OCI-LY7 (cell line): ENCODE measurements around the gene HRH2. TPM values are rescaled to one million over a fixed set of nuclear protein-coding genes. Genes with fewer than 3 reads are reported as not detected.

Experiments used
- BruUV-seq: library from RNA; stranded (reverse); fragments of 400-500 nt; replicated peaks from 2 replicates; lab custom pipeline; 2021; lab: Mats Ljungman, UMichigan
- CTCF ChIA-PET: fragments of 300-600 bp; sonication (Branson Sonifier 250); formaldehyde crosslinking; loops from one replicate; lab custom pipeline; 2022; ENCODE audit warnings: antibody characterized with exemption; ENCODE audit not compliant: unreplicated experiment; lab: Charles Lee
- POLR2A ChIA-PET: fragments of 300-600 bp; sonication (Branson Sonifier 250); formaldehyde crosslinking; loops from one replicate; lab custom pipeline; 2022; ENCODE audit warnings: antibody characterized with exemption; lab: Charles Lee
- DNase-seq: peaks from one replicate; pipeline ENCODE4 v3.0.0-alpha.2; 2015; ENCODE audit warnings: low spot score
- H2AFZ ChIP-seq: fragments of 200-600 bp; sonication (generic), shearing (Covaris generic); 2 replicates; pipeline ENCODE4 v1.6.1; 2014; ENCODE audit warnings: mild to moderate bottlenecking, antibody characterized with exemption, low read length, moderate library complexity
- H3K27ac ChIP-seq: fragments of 200-600 bp; sonication (generic); 2 replicates; pipeline ENCODE4 v1.5.1; 2014; ENCODE audit warnings: mixed run types, low read depth, mild to moderate bottlenecking, moderate library complexity, low read length, inconsistent platforms; ENCODE audit not compliant: poor library complexity, severe bottlenecking
- H3K36me3 ChIP-seq: fragments of 200-600 bp; sonication (generic); 2 replicates; pipeline ENCODE4 v1.6.1; 2014; ENCODE audit warnings: mild to moderate bottlenecking, antibody characterized with exemption, low read length, moderate library complexity, mixed read lengths; ENCODE audit not compliant: insufficient read depth
- H3K4me1 ChIP-seq: fragments of 200-600 bp; sonication (generic); 2 replicates; pipeline ENCODE4 v1.5.1; 2014; ENCODE audit warnings: mild to moderate bottlenecking, low read length; ENCODE audit not compliant: insufficient read depth, poor library complexity, severe bottlenecking
- H3K4me2 ChIP-seq: fragments of 200-600 bp; sonication (generic); 2 replicates; pipeline ENCODE4 v1.6.1; 2014; ENCODE audit warnings: mild to moderate bottlenecking, low read length
- H3K4me3 ChIP-seq: fragments of 200-600 bp; sonication (generic); 2 replicates; pipeline ENCODE4 v1.5.1; 2014; ENCODE audit warnings: mild to moderate bottlenecking, low read depth, low read length; ENCODE audit not compliant: poor library complexity, severe bottlenecking
- H3K79me2 ChIP-seq: fragments of 200-600 bp; sonication (generic); 2 replicates; pipeline ENCODE4 v1.6.1; 2016; ENCODE audit warnings: low read depth, mild to moderate bottlenecking, low read length, moderate library complexity, mixed read lengths; ENCODE audit not compliant: insufficient read depth
- H3K9me2 ChIP-seq: fragments of 200-600 bp; sonication (generic); 2 replicates; pipeline ENCODE4 v1.6.1; 2016; ENCODE audit warnings: mild to moderate bottlenecking, low read length, mixed read lengths; ENCODE audit not compliant: insufficient read depth
- H3K9me3 ChIP-seq: fragments of 200-600 bp; sonication (generic); 2 replicates; pipeline ENCODE4 v1.6.1; 2014; ENCODE audit warnings: mild to moderate bottlenecking, mixed run types, low read length, mixed read lengths
- H4K20me1 ChIP-seq: fragments of 200-600 bp; sonication (generic); 2 replicates; pipeline ENCODE4 v1.6.1; 2014; ENCODE audit warnings: mild to moderate bottlenecking, antibody characterized with exemption, low read length, moderate library complexity, mixed read lengths; ENCODE audit not compliant: insufficient read depth
- CTCF ChIP-seq: fragments of 200-600 bp; sonication (generic); conservative IDR thresholded peaks from 2 replicates; pipeline ENCODE4 v1.5.1; 2014; ENCODE audit warnings: mild to moderate bottlenecking, antibody characterized with exemption, low read length, moderate library complexity, mixed read lengths
- EZH2phosphoT487 ChIP-seq: fragments of 200-600 bp; sonication (generic); IDR thresholded peaks from 2 replicates; pipeline ENCODE4 v1.6.1; 2018; ENCODE audit warnings: low read depth, borderline replicate concordance, mild to moderate bottlenecking, mixed run types, antibody characterized with exemption, low read length, moderate library complexity, mixed read lengths
- intact Hi-C: fragments of 100-400 bp; cut with micrococcal nuclease; formaldehyde crosslinking; loops from one replicate; pipeline ENCODE4 v1.10.0; 2022; ENCODE audit not compliant: unreplicated experiment
- total RNA-seq, 2 experiments: library from RNA; depleted of rRNA in 1 of 2; stranded (reverse); fragments of >200 nt in 1 of 2; shearing (Covaris generic) in 1 of 2; gene quantifications; 2 replicates each; pipeline ENCODE4 v1.2.3, GENCODE V29; 2014 to 2022

Gene HRH2
- total RNA-seq, 2 experiments from 2014 or later: not detected

GRCh38 chr5:175681968-175682340, 24.1 kb downstream of the HRH2 start:
- Histone ChIP-seq H4K20me1 (no peaks in the 10 kb centered on the region), H2AFZ (no peak overlapping the region), H3K79me2 (no peaks in the 10 kb centered on the region), H3K9me3 (no peaks in the 10 kb centered on the region), H3K4me3 (no peak overlapping the region), H3K4me2 (no peak overlapping the region), H3K9me2 (no peaks in the 10 kb centered on the region), H3K36me3 (no peaks in the 10 kb centered on the region), H3K27ac (no peak overlapping the region), H3K4me1 (no peaks in the 10 kb centered on the region)
- TF ChIP-seq EZH2phosphoT487 (no peak), CTCF (no peak)
- BruUV-seq: no TSS peak
- intact Hi-C loops: no loop called here
- no peak for DNase-seq
- POLR2A ChIA-PET: no interaction called here
- CTCF ChIA-PET: no interaction called here

GRCh38 chr5:175682664-175683063, 24.8 kb downstream of the HRH2 start:
- DNase-seq: no peak
- intact Hi-C loops: no loop called here
- Histone ChIP-seq H3K9me2 (no peaks in the 10 kb centered on the region), H3K4me1 (no peaks in the 10 kb centered on the region), H3K4me2 (no peak overlapping the region), H3K36me3 (no peaks in the 10 kb centered on the region), H4K20me1 (no peaks in the 10 kb centered on the region), H2AFZ (no peak overlapping the region), H3K9me3 (no peaks in the 10 kb centered on the region), H3K27ac (no peak overlapping the region), H3K79me2 (no peaks in the 10 kb centered on the region), H3K4me3 (no peak overlapping the region)
- no TSS peak for BruUV-seq
- TF ChIP-seq CTCF (no peak), EZH2phosphoT487 (no peak)
- POLR2A ChIA-PET: no interaction called here
- CTCF ChIA-PET: no interaction called here

DNA sequence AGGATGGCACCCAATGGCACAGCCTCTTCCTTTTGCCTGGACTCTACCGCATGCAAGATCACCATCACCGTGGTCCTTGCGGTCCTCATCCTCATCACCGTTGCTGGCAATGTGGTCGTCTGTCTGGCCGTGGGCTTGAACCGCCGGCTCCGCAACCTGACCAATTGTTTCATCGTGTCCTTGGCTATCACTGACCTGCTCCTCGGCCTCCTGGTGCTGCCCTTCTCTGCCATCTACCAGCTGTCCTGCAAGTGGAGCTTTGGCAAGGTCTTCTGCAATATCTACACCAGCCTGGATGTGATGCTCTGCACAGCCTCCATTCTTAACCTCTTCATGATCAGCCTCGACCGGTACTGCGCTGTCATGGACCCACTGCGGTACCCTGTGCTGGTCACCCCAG, 25.4 kb downstream of the HRH2 start:
- Histone ChIP-seq H3K4me2 (no peak overlapping the region), H3K4me3 (no peak overlapping the region), H3K4me1 (no peaks in the 10 kb centered on the region), H3K79me2 (no peaks in the 10 kb centered on the region), H4K20me1 (no peaks in the 10 kb centered on the region), H3K9me3 (no peaks in the 10 kb centered on the region), H3K27ac (no peak overlapping the region), H3K9me2 (no peaks in the 10 kb centered on the region), H3K36me3 (no peaks in the 10 kb centered on the region), H2AFZ (no peak overlapping the region)
- intact Hi-C loops: no loop called here
- BruUV-seq: no TSS peak
- DNase-seq: no peak
- POLR2A ChIA-PET: no interaction called here
- TF ChIP-seq CTCF (no peak), EZH2phosphoT487 (no peak)
- CTCF ChIA-PET: no interaction called here
